GM21423 (cell line): ENCODE results near the gene OPTN.
"Not testable (repeated sequence)": the region's sequence is repeated elsewhere in the genome, so short reads cannot be mapped to it uniquely, and the experiment has no call there.

Experiments used
- ATAC-seq: cut with Tn5 transposase; IDR thresholded peaks from one replicate; pipeline ENCODE4 v1.9.1; 2021; ENCODE audit warnings: mild to moderate bottlenecking, moderate library complexity; ENCODE audit not compliant: unreplicated experiment

Gene OPTN

GRCh38 chr10:13099666-13100348, at the start of gene OPTN:
Gene OPTN (plus strand): TSS chr10:13100163. CDS start chr10:13109123, 8,960 bp downstream.
- peak; percentile 59 for ATAC-seq

- ATAC-seq = no peak
Measured at GRCh38 chr10:13051126-13051694, 48.8 kb upstream of the OPTN start.

GRCh38 chr10:13053208-13053607, 46.8 kb upstream of the OPTN start:
- not testable (repeated sequence) for ATAC-seq

GRCh38 chr10:13053794-13054462, 46.0 kb upstream of the OPTN start:
- ATAC-seq = no peak

GRCh38 chr10:13054844-13055243, 45.1 kb upstream of the OPTN start:
- no peak for ATAC-seq

- ATAC-seq = no peak
Measured at GRCh38 chr10:13056456-13057077, 43.4 kb upstream of the OPTN start.

GRCh38 chr10:13062803-13063202, 37.2 kb upstream of the OPTN start:
- ATAC-seq = no peak

GRCh38 chr10:13066527-13066926, 33.4 kb upstream of the OPTN start:
- ATAC-seq = no peak

- ATAC-seq = no peak
Measured at GRCh38 chr10:13067431-13067830, 32.5 kb upstream of the OPTN start.

GRCh38 chr10:13068071-13068470, 31.9 kb upstream of the OPTN start:
- ATAC-seq = no peak

GRCh38 chr10:13068484-13068883, 31.5 kb upstream of the OPTN start:
- no peak for ATAC-seq

GRCh38 chr10:13072339-13072738, 27.6 kb upstream of the OPTN start:
- ATAC-seq = no peak

GRCh38 chr10:13074563-13075451, 25.2 kb upstream of the OPTN start:
- ATAC-seq = no peak

GRCh38 chr10:13078912-13079775, 20.8 kb upstream of the OPTN start:
- ATAC-seq = no peak

GRCh38 chr10:13079776-13080050, 20.2 kb upstream of the OPTN start:
- no peak for ATAC-seq

- ATAC-seq = no peak
Measured at GRCh38 chr10:13080643-13081042, 19.3 kb upstream of the OPTN start.

- not testable (repeated sequence) for ATAC-seq
Measured at GRCh38 chr10:13083700-13084099, 16.3 kb upstream of the OPTN start.

- ATAC-seq = no peak
Measured at GRCh38 chr10:13086056-13086455, 13.9 kb upstream of the OPTN start.

GRCh38 chr10:13087601-13087985, 12.4 kb upstream of the OPTN start:
- no peak for ATAC-seq

- no peak for ATAC-seq
Measured at GRCh38 chr10:13087986-13088618, 11.9 kb upstream of the OPTN start.
